CD4-positive, alpha-beta T cell treated with Interleukin-15 for 1 hour (primary cell): ENCODE measurements around the gene PCDHB15.
"Not testable (repeated sequence)": the region's sequence is repeated elsewhere in the genome, so short reads cannot be mapped to it uniquely, and the experiment has no call there.

ENCODE experiments used
- DNase-seq: peaks from one replicate; pipeline ENCODE4 v3.0.0-alpha.2; 2020

The PCDHB15 gene

GRCh38 chr5:141245250-141245717, at the start of gene PCDHB15:
TSS of gene PCDHB15 (plus strand) at chr5:141245395. CDS start at chr5:141245579, 184 bp downstream.
- no peak for DNase-seq

GRCh38 chr5:141196363-141196762, 48.8 kb upstream of the PCDHB15 start:
- no peak for DNase-seq

DNA sequence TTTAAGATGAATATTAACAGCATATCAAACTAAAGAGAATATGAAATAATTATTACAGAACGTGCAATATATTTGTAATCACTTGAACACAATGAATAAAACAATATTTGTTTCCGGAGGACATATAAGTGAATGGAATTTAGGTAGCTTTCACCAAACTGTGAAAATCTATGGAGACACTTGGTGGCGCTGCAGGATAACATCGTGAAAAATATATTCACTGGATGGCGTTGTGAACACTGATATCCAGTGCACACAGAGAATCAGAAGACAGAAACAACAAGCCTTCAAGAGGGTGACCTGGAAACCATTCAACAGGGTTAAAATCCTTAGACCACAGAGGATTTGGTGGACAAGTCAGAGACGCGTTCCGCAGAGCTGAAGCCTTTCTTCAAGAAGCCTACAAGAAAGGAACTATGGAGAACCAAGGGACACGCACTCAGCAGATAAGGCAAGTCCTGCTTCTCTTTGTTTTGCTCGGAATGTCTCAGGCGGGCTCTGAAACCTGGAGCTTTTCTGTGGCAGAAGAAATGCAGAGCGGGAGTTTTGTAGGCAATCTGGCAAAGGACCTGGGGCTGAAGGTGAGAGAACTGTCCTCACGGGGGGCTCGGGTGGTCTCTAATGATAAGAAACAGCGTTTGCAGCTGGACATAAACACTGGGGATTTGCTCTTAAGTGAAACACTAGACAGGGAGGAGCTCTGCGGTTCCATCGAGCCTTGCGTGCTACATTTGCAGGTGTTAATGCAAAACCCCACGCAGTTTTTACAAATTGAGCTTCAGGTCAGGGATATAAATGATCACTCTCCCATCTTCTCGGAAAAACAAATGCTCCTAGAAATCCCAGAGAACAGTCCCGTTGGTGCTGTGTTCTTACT, 45.6 kb upstream of the PCDHB15 start, which contains the start of gene PCDHB11:
TSS of gene PCDHB11 (plus strand) at position 269 of the 877 bp plus-strand sequence. CDS start at position 417, 148 bp downstream.
- DNase-seq = no peak

DNA sequence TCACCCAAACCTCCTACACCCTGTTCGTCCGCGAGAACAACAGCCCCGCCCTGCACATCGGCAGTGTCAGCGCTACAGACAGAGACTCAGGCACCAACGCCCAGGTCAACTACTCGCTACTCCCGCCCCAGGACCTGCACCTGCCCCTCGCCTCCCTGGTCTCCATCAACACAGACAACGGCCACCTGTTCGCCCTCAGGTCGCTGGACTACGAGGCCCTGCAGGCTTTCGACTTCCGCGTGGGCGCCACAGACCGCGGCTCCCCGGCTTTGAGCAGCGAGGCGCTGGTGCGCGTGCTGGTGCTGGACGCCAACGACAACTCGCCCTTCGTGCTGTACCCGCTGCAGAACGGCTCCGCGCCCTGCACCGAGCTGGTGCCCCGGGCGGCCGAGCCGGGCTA, 44.1 kb upstream of the PCDHB15 start:
- DNase-seq = not testable (repeated sequence)

DNA sequence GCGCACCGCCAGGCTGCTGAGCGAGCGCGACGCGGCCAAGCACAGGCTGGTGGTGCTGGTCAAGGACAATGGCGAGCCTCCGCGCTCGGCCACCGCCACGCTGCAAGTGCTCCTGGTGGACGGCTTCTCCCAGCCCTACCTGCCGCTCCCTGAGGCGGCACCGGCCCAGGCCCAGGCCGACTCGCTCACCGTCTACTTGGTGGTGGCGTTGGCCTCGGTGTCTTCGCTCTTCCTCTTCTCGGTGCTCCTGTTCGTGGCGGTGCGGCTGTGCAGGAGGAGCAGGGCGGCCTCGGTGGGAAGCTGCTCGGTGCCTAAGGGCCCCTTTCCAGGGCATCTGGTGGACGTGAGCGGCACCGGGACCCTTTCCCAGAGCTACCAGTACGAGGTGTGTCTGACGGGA, 43.5 kb upstream of the PCDHB15 start:
- DNase-seq = not testable (repeated sequence)

DNA sequence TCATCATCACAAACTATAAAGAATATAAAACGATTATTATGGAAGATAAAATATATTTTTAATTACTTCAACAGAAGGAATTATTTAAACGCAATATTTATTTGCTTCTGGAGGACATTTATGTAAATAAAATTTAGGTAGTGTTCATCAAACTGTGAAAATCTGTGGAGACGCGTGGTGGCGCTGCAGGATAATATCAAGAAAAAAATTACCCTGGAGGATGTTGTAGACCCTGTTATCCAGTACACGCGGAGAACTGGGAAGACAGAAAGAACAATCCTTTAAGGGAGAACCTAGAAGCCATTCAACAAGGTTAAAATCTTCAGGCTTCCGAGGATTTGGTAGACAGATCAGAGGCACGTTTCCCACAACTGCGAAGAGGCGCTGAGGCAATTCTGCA, 36.7 kb upstream of the PCDHB15 start, which contains the start of gene PCDHB12:
TSS of gene PCDHB12 (plus strand) at position 242 of the 400 bp plus-strand sequence. CDS start 189 bp downstream, outside the sequence.
- DNase-seq = no peak

- DNase-seq = not testable (repeated sequence)
These were observed 34.9 kb upstream of the PCDHB15 start for GRCh38 chr5:141210281-141210680.

- not testable (repeated sequence) for DNase-seq
These were observed 34.3 kb upstream of the PCDHB15 start for GRCh38 chr5:141210849-141211248.

DNA sequence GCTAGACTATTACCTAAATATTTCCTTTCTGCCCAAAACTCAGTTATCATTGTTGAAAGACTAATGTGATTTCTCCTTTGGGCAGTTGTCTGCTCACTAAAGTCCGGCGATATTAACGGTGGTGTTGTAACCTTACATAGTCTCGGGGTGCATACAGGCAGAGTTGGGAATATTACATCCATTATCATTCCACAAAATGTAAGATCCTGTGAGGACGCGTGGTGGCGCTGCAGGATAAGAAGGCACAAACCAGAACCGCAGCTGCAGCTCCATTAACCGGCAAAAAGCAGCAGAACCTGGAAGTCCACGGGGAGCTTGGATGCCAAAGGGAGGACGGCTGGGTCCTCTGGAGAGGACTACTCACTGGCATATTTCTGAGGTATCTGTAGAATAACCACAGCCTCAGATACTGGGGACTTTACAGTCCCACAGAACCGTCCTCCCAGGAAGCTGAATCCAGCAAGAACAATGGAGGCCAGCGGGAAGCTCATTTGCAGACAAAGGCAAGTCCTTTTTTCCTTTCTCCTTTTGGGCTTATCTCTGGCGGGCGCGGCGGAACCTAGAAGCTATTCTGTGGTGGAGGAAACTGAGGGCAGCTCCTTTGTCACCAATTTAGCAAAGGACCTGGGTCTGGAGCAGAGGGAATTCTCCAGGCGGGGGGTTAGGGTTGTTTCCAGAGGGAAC, 31.4 kb upstream of the PCDHB15 start, which contains the start of gene PCDHB13:
TSS of gene PCDHB13 (plus strand) at position 264 of the 684 bp plus-strand sequence. CDS start at position 469, 205 bp downstream.
- not testable (repeated sequence) for DNase-seq

- not testable (repeated sequence) for DNase-seq
These were observed 30.6 kb upstream of the PCDHB15 start for GRCh38 chr5:141214583-141214982.

- not testable (repeated sequence) for DNase-seq
These were observed 29.7 kb upstream of the PCDHB15 start for GRCh38 chr5:141215504-141215903.

GRCh38 chr5:141216035-141216434, 29.2 kb upstream of the PCDHB15 start:
- DNase-seq = not testable (repeated sequence)

DNA sequence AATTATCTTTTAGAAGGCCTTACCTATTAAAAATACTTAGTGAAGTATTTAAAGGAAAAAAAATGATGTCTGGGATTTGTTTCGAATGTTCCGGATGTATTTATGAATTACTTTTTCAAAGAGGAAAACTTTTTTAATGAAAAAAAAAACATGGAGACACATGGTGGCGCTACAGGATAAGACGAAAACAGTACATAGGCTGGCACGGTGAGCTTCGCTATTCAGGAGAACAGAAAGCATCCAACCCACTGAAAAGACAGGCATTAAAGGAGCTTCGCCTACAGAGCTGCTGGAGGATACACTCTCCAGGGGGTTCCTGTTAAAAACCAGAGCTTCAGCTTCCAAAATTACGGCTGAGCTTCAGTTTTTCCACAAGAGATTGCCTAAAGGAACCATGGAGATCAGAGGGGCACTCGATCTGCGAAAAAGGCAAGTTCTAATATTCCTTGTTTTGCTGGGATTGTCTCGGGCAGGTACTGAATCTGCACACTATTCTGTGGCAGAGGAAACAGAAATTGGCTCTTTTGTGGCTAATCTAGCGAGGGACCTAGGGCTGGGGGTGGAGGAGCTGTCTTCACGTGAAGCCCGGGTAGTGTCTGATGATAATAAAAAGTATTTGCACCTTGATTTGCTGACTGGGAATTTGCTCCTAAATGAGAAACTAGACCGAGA, 21.9 kb upstream of the PCDHB15 start, which contains the start of gene PCDHB14:
TSS of gene PCDHB14 (plus strand) at position 232 of the 672 bp plus-strand sequence. CDS start at position 395, 163 bp downstream.
- no peak for DNase-seq

- DNase-seq = not testable (repeated sequence)
These were observed 20.4 kb upstream of the PCDHB15 start for GRCh38 chr5:141224844-141225243.

- DNase-seq = not testable (repeated sequence)
These were observed 19.8 kb upstream of the PCDHB15 start for GRCh38 chr5:141225421-141225820.

DNA sequence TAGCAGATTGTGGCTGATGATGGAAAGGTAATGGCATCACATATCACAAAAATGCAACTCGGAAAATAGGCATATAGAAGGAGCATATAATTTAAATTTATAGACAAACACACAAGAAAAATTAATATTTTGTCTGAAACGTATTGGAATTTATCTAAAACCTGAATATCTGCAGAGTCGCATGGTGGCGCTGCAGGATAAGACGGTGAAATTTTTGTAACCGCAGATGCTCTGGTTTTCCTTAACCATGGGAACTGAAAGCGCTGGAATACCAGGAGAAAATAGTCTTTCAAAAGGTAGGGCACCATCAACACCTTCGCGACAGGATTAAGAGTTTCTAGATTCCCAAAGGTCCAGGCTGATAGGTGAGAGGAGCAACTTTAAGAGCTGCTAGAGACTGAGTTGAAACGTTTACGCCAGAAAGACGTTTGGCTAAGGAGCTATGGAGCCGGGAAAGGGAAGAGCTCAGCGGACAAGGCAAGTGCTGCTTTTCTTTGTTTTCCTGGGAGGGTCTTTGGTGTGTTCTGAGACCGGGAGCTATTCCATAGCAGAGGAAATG, 11.0 kb upstream of the PCDHB15 start:
- DNase-seq = no peak

DNA sequence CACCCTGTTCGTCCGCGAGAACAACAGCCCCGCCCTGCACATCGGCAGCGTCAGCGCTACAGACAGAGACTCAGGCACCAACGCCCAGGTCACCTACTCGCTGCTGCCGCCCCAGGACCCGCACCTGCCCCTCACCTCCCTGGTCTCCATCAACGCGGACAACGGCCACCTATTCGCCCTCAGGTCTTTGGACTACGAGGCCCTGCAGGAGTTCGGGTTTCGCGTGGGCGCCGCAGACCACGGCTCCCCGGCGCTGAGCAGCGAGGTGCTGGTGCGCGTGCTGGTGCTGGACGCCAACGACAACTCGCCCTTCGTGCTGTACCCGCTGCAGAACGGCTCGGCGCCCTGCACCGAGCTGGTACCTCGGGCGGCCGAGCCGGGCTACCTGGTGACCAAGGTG, 9.3 kb upstream of the PCDHB15 start:
- DNase-seq = not testable (repeated sequence)

DNA sequence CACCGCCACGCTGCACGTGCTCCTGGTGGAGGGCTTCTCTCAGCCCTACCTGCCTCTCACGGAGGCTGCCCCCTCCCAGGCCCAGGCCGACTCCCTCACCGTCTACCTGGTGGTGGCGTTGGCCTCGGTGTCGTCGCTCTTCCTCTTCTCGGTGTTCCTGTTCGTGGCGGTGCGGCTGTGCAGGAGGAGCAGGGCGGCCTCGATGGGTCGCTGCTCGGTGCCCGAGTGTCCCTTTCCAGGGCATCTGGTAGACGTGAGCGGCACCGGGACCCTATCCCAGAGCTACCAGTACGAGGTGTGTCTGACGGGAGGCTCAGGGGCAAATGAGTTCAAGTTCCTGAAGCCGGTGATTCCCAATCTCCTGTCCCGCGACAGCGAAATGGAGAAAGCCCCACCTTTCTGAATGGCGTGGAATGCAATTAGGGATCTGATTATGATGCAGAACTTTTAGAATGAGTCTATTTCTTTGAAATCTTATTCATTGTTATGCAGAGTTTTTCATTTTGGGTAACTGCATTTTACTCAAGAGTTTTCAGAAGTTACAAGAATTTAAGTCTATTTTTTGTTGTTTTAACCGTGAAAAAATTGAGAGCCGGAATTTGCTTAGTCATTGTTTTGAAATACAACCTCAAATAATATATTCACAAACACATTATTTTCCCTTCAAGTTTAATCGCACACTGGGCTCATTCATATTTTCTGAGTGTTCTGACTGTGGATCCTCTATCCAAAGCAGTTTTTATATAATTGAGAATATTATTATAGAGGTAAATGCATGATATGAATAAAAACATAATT, 8.5 kb upstream of the PCDHB15 start:
- no peak for DNase-seq

- no peak for DNase-seq
These were observed 3.7 kb upstream of the PCDHB15 start for GRCh38 chr5:141241496-141241895.

DNA sequence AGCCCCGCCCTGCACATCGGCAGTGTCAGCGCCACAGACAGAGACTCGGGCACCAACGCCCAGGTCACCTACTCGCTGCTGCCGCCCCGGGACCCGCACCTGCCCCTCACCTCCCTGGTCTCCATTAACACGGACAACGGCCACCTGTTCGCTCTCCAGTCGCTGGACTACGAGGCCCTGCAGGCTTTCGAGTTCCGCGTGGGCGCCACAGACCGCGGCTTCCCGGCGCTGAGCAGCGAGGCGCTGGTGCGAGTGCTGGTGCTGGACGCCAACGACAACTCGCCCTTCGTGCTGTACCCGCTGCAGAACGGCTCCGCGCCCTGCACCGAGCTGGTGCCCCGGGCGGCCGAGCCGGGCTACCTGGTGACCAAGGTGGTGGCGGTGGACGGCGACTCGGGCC, 1.8 kb downstream of the PCDHB15 start:
- DNase-seq = not testable (repeated sequence)

- not testable (repeated sequence) for DNase-seq
These were observed 2.2 kb downstream of the PCDHB15 start for GRCh38 chr5:141247434-141247833.
